Liver (tissue), 9 donors: ENCODE data around the gene PRKACG. TPM values are rescaled to one million over a fixed set of nuclear protein-coding genes. Genes with fewer than 3 reads are reported as not detected.

Source experiments
- DNase-seq: peaks from one replicate; pipeline ENCODE4 v3.0.0-alpha.2; 2017; ENCODE audit warnings: low spot score
- H3K27ac ChIP-seq, 2 donors: one replicate each; pipeline ENCODE4 v1.7.0; 2013; ENCODE audit warnings: inconsistent platforms in 2 of 2, low read length in 2 of 2, control low read depth in 1 of 2, low read depth in 1 of 2, mild to moderate bottlenecking in 1 of 2
- H3K27me3 ChIP-seq, 4 donors: one replicate each; pipeline versions ENCODE4 v1.6.1 to v1.7.0; 2013; ENCODE audit warnings: low read length in 3 of 4, inconsistent platforms in 1 of 4, mild to moderate bottlenecking in 1 of 4, moderate library complexity in 1 of 4; ENCODE audit not compliant: control insufficient read depth in 4 of 4, insufficient read depth in 4 of 4
- H3K36me3 ChIP-seq, 4 donors: one replicate each; pipeline versions ENCODE4 v1.6.1 to v1.7.0; 2013; ENCODE audit warnings: low read length in 3 of 4, mild to moderate bottlenecking in 3 of 4, low read depth in 1 of 4, moderate library complexity in 1 of 4; ENCODE audit not compliant: control insufficient read depth in 4 of 4, insufficient read depth in 3 of 4
- H3K4me1 ChIP-seq, 4 donors: one replicate each; pipeline versions ENCODE4 v1.6.1 to v1.7.0; 2013; ENCODE audit warnings: low read length in 3 of 4, mild to moderate bottlenecking in 3 of 4, moderate library complexity in 1 of 4; ENCODE audit not compliant: control insufficient read depth in 4 of 4, insufficient read depth in 4 of 4
- H3K4me3 ChIP-seq, 3 donors: one replicate each; pipeline versions ENCODE4 v1.6.1 to v1.7.0; 2013; ENCODE audit warnings: low read length in 3 of 3, control low read depth in 1 of 3, low read depth in 1 of 3, mild to moderate bottlenecking in 1 of 3
- H3K9ac ChIP-seq, 2 donors: one replicate each; pipeline ENCODE4 v1.7.0; 2013; ENCODE audit warnings: low read length in 2 of 2, mild to moderate bottlenecking in 2 of 2, moderate library complexity in 2 of 2, control low read depth in 1 of 2, low read depth in 1 of 2
- H3K9me3 ChIP-seq, 4 donors: one replicate each; pipeline versions ENCODE4 v1.6.1 to v1.7.0; 2013; ENCODE audit warnings: low read length in 3 of 4; ENCODE audit not compliant: control insufficient read depth in 4 of 4
- ATF3 ChIP-seq: IDR thresholded peaks from 2 replicates; pipeline ENCODE4 v1.6.1; 2016; ENCODE audit warnings: antibody characterized with exemption
- FOXA1 ChIP-seq: IDR thresholded peaks from 2 replicates; pipeline ENCODE4 v1.6.1; 2016; ENCODE audit warnings: antibody characterized with exemption
- GABPA ChIP-seq, 2 donors: IDR thresholded peaks in 1 of 2; conservative IDR thresholded peaks in 1 of 2; 2 replicates each; pipeline ENCODE4 v1.6.1; 2016; ENCODE audit warnings: antibody characterized with exemption in 2 of 2, mild to moderate bottlenecking in 1 of 2, moderate library complexity in 1 of 2
- HNF4G ChIP-seq: IDR thresholded peaks from 2 replicates; pipeline ENCODE4 v1.6.1; 2016; ENCODE audit warnings: antibody characterized with exemption
- JUND ChIP-seq, 2 donors: IDR thresholded peaks; 2 replicates each; pipeline ENCODE4 v1.6.1; 2016; ENCODE audit warnings: antibody characterized with exemption in 2 of 2
- MAX ChIP-seq: IDR thresholded peaks from 2 replicates; pipeline ENCODE4 v1.6.1; 2016; ENCODE audit warnings: antibody characterized with exemption
- RXRA ChIP-seq, 2 donors: IDR thresholded peaks; 2 replicates each; pipeline ENCODE4 v1.6.1; 2017 to 2018; ENCODE audit warnings: antibody characterized with exemption in 2 of 2, mild to moderate bottlenecking in 1 of 2
- SP1 ChIP-seq: IDR thresholded peaks from 2 replicates; pipeline ENCODE4 v1.6.1; 2018; ENCODE audit warnings: antibody characterized with exemption, mild to moderate bottlenecking
- TAF1 ChIP-seq: conservative IDR thresholded peaks from 2 replicates; pipeline ENCODE4 v1.6.1; 2016; ENCODE audit warnings: antibody characterized with exemption, mild to moderate bottlenecking
- YY1 ChIP-seq: IDR thresholded peaks from 2 replicates; pipeline ENCODE4 v1.6.1; 2016; ENCODE audit warnings: antibody characterized with exemption, mild to moderate bottlenecking
- ZBTB33 ChIP-seq: IDR thresholded peaks from 2 replicates; pipeline ENCODE4 v1.6.1; 2016; ENCODE audit warnings: antibody characterized with exemption
- WGBS: extraction: QIAGEN DNeasy Blood & Tissue Kit; methylation state at CpG from one replicate; pipeline ENCODE4 v1.1.7; 2013; 5-methylcytosine and 5-hydroxymethylcytosine counted together
- polyA plus RNA-seq, 2 donors: library from polyadenylated mRNA; stranded (reverse) in 1 of 2; unstranded in 1 of 2; fragments of 200-250 nt in 1 of 2; fragments of >200 nt in 1 of 2; fragmentation: Nextera tagmentation in 1 of 2; extraction: Ambion mirVana in 1 of 2; gene quantifications; one replicate each; pipeline versions ENCODE4 v1.2.1 to v1.2.3, GENCODE V29; 2013 to 2015
- total RNA-seq, 2 donors: library from RNA; depleted of rRNA; stranded (reverse); fragments of >200 nt; gene quantifications; one replicate each; pipeline ENCODE4 v1.2.3, GENCODE V29; 2014
- donor health status: healthy.
- donor health status: healthy.
- donor health status: healthy.
- donor health status: healthy.
- donor health status: healthy.

Gene PRKACG
- total and polyA plus RNA-seq, 4 donors: not detected

- peaks cover 0 to 2% (median 0%) of the 10 kb centered on the region in 4 donors for H3K27me3 ChIP-seq
- TF ChIP-seq JUND (IDR thresholded peaks at IDR 0.05) (no peak), YY1 (no peak)
- no peak overlapping the region for H3K9ac ChIP-seq
- no peak overlapping the region for H3K27ac ChIP-seq
- no peaks in the 10 kb centered on the region for H3K36me3 ChIP-seq
- no peaks in the 10 kb centered on the region for H3K9me3 ChIP-seq
- 74% methylated on average over 3 of the region's 3 CpGs for WGBS
- DNase-seq: no peak
- peaks cover 0 to 6% (median 0%) of the 10 kb centered on the region in 4 donors for H3K4me1 ChIP-seq
- no peak overlapping the region for H3K4me3 ChIP-seq
These were observed 16.2 kb downstream of the PRKACG start for GRCh38 chr9:68997666-68998065.

GRCh38 chr9:68996462-68996861 lies 17.5 kb downstream of the PRKACG start:
- DNase-seq: no peak
- Histone ChIP-seq H3K9me3 (no peaks in the 10 kb centered on the region), H3K36me3 (no peaks in the 10 kb centered on the region), H3K9ac (no peak overlapping the region), H3K27me3 (peaks cover 0 to 2% (median 0%) of the 10 kb centered on the region in 4 donors), H3K4me3 (no peak overlapping the region), H3K27ac (no peak overlapping the region), H3K4me1 (peaks cover 0 to 6% (median 0%) of the 10 kb centered on the region in 4 donors)
- peak; percentile 34 to 42 for TF ChIP-seq GABPA (IDR thresholded peaks at IDR 0.05 in 1 of 2, conservative IDR thresholded peaks at IDR 0.05 in 1 of 2)
- no peak for TF ChIP-seq ZBTB33
- WGBS: 68% methylated on average over 5 of the region's 5 CpGs

- DNase-seq: no peak
- 58% methylated on average over 3 of the region's 3 CpGs for WGBS
- TF ChIP-seq YY1: no peak
- no peak for TF ChIP-seq GABPA (IDR thresholded peaks at IDR 0.05 in 1 of 2, conservative IDR thresholded peaks at IDR 0.05 in 1 of 2)
- no peak for TF ChIP-seq ZBTB33
- TF ChIP-seq RXRA (IDR thresholded peaks at IDR 0.05): no peak
- TF ChIP-seq SP1: no peak
- TF ChIP-seq MAX: no peak
- no peak for TF ChIP-seq FOXA1
- TF ChIP-seq HNF4G: no peak
- TF ChIP-seq JUND (IDR thresholded peaks at IDR 0.05): no peak
- no peak for TF ChIP-seq TAF1
- TF ChIP-seq ATF3: no peak
- Histone ChIP-seq H3K4me3 (no peak overlapping the region), H3K27ac (no peak overlapping the region), H3K4me1 (peaks cover 0 to 6% (median 0%) of the 10 kb centered on the region in 4 donors), H3K36me3 (no peaks in the 10 kb centered on the region), H3K9me3 (no peaks in the 10 kb centered on the region), H3K9ac (no peak overlapping the region), H3K27me3 (no peaks in the 10 kb centered on the region)
These were observed 18.1 kb downstream of the PRKACG start for GRCh38 chr9:68995776-68996175.
